Measurements from ENCODE around the gene AICDA. TPM values are rescaled to one million over a fixed set of nuclear protein-coding genes. Genes with fewer than 3 reads are reported as not detected.
A peak's percentile ranks its signal among the peaks of the same experiment; 100 is the strongest.

Gene AICDA
- total RNA-seq, 4 donors from 2014 or later: 0.41 TPM; not detected in 3

GRCh38 chr12:8609061-8609570 is 3.5 kb downstream of the AICDA start:
- Histone ChIP-seq H3K36me3 (no peaks in the 10 kb centered on the region), H3K4me1 (no peaks in the 10 kb centered on the region), H3K9me3 (no peaks in the 10 kb centered on the region), H3K4me3 (no peak overlapping the region), H3K27me3 (no peaks in the 10 kb centered on the region), H3K27ac (no peak overlapping the region)
- TF ChIP-seq CTCF (IDR thresholded peaks at IDR 0.05) (peak; percentile 23 to 44 (median 36)), POLR2A (IDR thresholded peaks at IDR 0.05) (no peak)
- DNase-seq: no peak
- intact Hi-C loops (cut with DNase I; ENCODE audit: low total_unique reads): no loop called here

- Histone ChIP-seq H3K27ac (no peak overlapping the region), H3K27me3 (no peaks in the 10 kb centered on the region), H3K4me1 (no peaks in the 10 kb centered on the region), H3K4me3 (no peak overlapping the region), H3K9me3 (no peaks in the 10 kb centered on the region), H3K36me3 (no peaks in the 10 kb centered on the region)
- intact Hi-C loops (cut with DNase I; ENCODE audit: low total_unique reads): no loop called here
- no peak for TF ChIP-seq CTCF (IDR thresholded peaks at IDR 0.05)
- TF ChIP-seq POLR2A (IDR thresholded peaks at IDR 0.05): no peak
- no peak for DNase-seq
Observed at GRCh38 chr12:8606890-8607289, 5.8 kb downstream of the AICDA start.

- intact Hi-C loops (cut with DNase I; ENCODE audit: low total_unique reads): no loop called here
- no peaks in the 10 kb centered on the region for H3K36me3 ChIP-seq
- no peak overlapping the region for H3K27ac ChIP-seq
- H3K27me3 ChIP-seq: no peaks in the 10 kb centered on the region
- no peaks in the 10 kb centered on the region for H3K9me3 ChIP-seq
- TF ChIP-seq POLR2A (IDR thresholded peaks at IDR 0.05): no peak
- no peak for TF ChIP-seq CTCF (IDR thresholded peaks at IDR 0.05)
- no peaks in the 10 kb centered on the region for H3K4me1 ChIP-seq
- no peak for DNase-seq
- H3K4me3 ChIP-seq: no peak overlapping the region
Observed at GRCh38 chr12:8605057-8605456, 7.6 kb downstream of the AICDA start.

GRCh38 chr12:8603856-8604255 is 8.8 kb downstream of the AICDA start:
- DNase-seq: no peak
- Histone ChIP-seq H3K36me3 (no peaks in the 10 kb centered on the region), H3K27me3 (no peaks in the 10 kb centered on the region), H3K9me3 (no peaks in the 10 kb centered on the region), H3K4me1 (no peaks in the 10 kb centered on the region), H3K4me3 (no peak overlapping the region), H3K27ac (no peak overlapping the region)
- TF ChIP-seq CTCF (IDR thresholded peaks at IDR 0.05) (no peak), POLR2A (IDR thresholded peaks at IDR 0.05) (no peak)
- intact Hi-C loops (cut with DNase I; ENCODE audit: low total_unique reads): no loop called here

- Histone ChIP-seq H3K36me3 (no peaks in the 10 kb centered on the region), H3K4me1 (no peaks in the 10 kb centered on the region), H3K27ac (no peak overlapping the region), H3K27me3 (no peaks in the 10 kb centered on the region), H3K9me3 (no peaks in the 10 kb centered on the region), H3K4me3 (no peak overlapping the region)
- intact Hi-C loops (cut with DNase I; ENCODE audit: low total_unique reads): no loop called here
- no peak for TF ChIP-seq POLR2A (IDR thresholded peaks at IDR 0.05)
- no peak for TF ChIP-seq CTCF (IDR thresholded peaks at IDR 0.05)
- no peak for DNase-seq
Observed at GRCh38 chr12:8603286-8603685, 9.4 kb downstream of the AICDA start.
